SK-N-MC (cell line): ENCODE data around the gene WNT7A.

Source experiments
- DNase-seq: peaks from one replicate; pipeline ENCODE4 v3.0.0-alpha.2; 2011; ENCODE audit warnings: low read depth, low spot score
- H3K27ac ChIP-seq: fragments of 200-600 bp; sonication (generic); 2 replicates; pipeline ENCODE4 v1.5.1; 2016; ENCODE audit warnings: mixed run types
- H3K36me3 ChIP-seq: fragments of 200-600 bp; sonication (generic); 2 replicates; pipeline ENCODE4 v1.6.1; 2017; ENCODE audit warnings: antibody characterized with exemption, low read length, mixed read lengths; ENCODE audit not compliant: insufficient read depth
- H3K4me3 ChIP-seq: fragments of 200-600 bp; sonication (generic); 2 replicates; pipeline ENCODE4 v1.5.1; 2016
- H3K9ac ChIP-seq: fragments of 200-600 bp; sonication (generic); 2 replicates; pipeline ENCODE4 v1.8.0; 2017; ENCODE audit warnings: mixed run types, mixed read lengths; ENCODE audit not compliant: insufficient read length
- H3K9me3 ChIP-seq: fragments of 200-600 bp; sonication (generic); 2 replicates; pipeline ENCODE4 v1.6.1; 2017; ENCODE audit warnings: low read depth, mild to moderate bottlenecking, antibody characterized with exemption, low read length, moderate library complexity, mixed read lengths
- EZH2 ChIP-seq: fragments of 200-600 bp; sonication (generic); IDR thresholded peaks from one replicate; pipeline ENCODE4 v1.6.1; 2017; ENCODE audit warnings: antibody characterized with exemption
- FOXP2 ChIP-seq: optimal IDR thresholded peaks from 2 replicates; pipeline ENCODE3; 2011; ENCODE audit warnings: mild to moderate bottlenecking, moderate library complexity; ENCODE audit not compliant: insufficient read depth; ENCODE audit errors: extremely low read length, control extremely low read depth
- POLR2AphosphoS5 ChIP-seq: IDR thresholded peaks from 2 replicates; pipeline ENCODE4 v1.6.1; 2012; ENCODE audit warnings: mild to moderate bottlenecking, low read depth, low read length, borderline replicate concordance

Gene WNT7A

GRCh38 chr3:13833506-13834257, 46.2 kb downstream of the WNT7A start:
- Histone ChIP-seq H3K9me3 (no peaks in the 10 kb centered on the region), H3K9ac (no peak overlapping the region), H3K27ac (no peak overlapping the region), H3K36me3 (no peaks in the 10 kb centered on the region), H3K4me3 (no peak overlapping the region)
- TF ChIP-seq FOXP2 (no peak), POLR2AphosphoS5 (no peak), EZH2 (no peak)
- no peak for DNase-seq

DNA sequence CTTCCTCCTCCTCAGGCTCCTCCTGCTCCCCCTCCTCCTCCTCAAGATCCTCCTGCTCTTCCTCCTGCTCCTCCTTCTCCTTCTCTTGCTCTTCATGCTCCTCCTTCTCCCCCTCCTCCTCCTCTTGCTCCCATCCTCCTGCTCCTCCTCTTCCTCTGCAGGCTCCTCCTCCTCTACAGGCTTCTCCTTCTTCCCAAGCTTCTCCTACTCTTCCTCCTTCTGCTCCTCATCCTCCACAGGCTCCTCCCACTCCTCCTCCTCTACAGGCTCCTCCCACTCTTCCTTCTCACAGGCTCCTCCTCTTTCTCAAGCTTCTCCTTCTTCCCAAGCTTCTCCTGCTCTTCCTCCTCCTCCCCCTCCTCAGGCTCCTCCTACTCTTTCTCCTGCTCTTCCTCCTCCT, 47.7 kb downstream of the WNT7A start:
- H3K4me3 ChIP-seq = no peak overlapping the region
- H3K27ac ChIP-seq = no peak overlapping the region
- H3K9me3 ChIP-seq = no peaks in the 10 kb centered on the region
- H3K9ac ChIP-seq = no peak overlapping the region
- no peak for TF ChIP-seq POLR2AphosphoS5
- no peak for TF ChIP-seq FOXP2
- no peak for DNase-seq
- no peaks in the 10 kb centered on the region for H3K36me3 ChIP-seq

DNA sequence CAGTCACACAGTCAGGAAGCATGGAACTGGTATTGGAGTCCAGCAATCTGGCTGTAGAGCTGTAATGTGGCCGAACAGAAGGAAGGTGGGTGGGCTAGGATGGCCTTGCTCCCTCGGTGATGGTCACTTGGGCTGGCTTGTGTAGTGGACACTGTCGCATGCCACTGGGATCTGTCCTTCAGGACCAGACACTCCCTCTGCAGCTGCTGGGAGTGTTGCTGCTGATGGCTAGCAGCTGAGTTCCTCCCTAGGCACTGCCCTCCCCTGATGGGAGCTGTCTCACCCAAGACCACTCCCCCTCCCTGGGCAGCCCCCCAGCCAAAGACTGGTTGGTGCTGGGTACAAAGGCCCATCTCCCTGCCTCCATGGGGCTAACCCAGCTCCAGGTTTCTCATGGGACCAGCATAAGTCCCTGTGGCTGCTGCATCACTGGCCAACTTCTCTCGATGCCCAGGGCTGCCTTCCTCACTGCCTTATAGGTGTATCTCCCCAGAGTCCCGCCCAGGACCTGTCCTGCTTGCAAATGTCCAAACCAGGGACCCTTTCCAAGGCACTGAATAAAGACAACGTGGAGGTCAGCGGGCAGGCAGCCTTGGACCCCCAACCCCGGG, 48.4 kb downstream of the WNT7A start:
- Histone ChIP-seq H3K27ac (no peak overlapping the region), H3K4me3 (no peak overlapping the region), H3K9me3 (no peaks in the 10 kb centered on the region), H3K36me3 (no peaks in the 10 kb centered on the region), H3K9ac (no peak overlapping the region)
- TF ChIP-seq POLR2AphosphoS5 (no peak), EZH2 (no peak)
- no peak for DNase-seq

GRCh38 chr3:13829311-13829710, 50.6 kb downstream of the WNT7A start:
- no peak for DNase-seq
- Histone ChIP-seq H3K4me3 (no peak overlapping the region), H3K9ac (no peak overlapping the region), H3K9me3 (no peaks in the 10 kb centered on the region), H3K27ac (no peak overlapping the region), H3K36me3 (no peaks in the 10 kb centered on the region)
- TF ChIP-seq FOXP2 (no peak), POLR2AphosphoS5 (no peak), EZH2 (no peak)

DNA sequence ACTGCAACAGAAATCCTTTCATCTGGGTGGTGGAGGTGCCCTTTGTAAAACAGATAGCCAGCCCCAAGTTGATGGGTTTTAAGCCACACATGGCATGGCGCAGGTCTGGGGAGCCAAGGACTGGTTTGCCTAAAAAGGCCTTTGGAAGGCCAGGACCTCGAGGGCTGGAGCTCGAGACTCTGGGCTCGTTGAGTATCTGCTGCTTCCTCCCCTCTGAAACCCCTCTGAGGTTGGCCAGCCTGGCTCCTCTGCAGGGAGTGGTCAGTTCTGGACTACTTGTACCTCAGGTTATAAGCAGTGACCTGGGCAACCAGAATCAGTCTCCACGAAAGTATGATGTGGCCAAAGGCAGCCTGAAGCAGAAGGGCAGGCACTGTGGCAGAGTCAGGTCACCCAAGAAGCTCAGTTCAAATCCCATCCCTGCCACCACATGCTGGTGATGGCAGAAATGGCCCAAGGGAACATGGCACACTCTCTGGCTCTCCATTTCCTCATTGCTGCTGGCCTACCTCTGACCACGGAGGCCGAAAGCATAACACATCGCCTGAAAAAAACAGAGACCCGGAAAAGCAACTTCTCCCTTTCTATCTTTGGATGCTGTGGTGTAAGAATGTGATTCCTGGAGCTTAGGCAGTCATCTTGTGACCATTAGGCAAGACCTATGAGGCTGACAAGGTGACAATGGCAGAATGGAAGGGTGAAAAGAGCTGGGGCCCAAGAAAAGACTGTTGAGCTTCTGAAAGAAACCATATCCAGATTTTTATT, 51.2 kb downstream of the WNT7A start:
- Histone ChIP-seq H3K9ac (no peak overlapping the region), H3K9me3 (no peaks in the 10 kb centered on the region), H3K4me3 (no peak overlapping the region), H3K36me3 (no peaks in the 10 kb centered on the region), H3K27ac (no peak overlapping the region)
- TF ChIP-seq POLR2AphosphoS5 (no peak), EZH2 (no peak), FOXP2 (no peak)
- no peak for DNase-seq

DNA sequence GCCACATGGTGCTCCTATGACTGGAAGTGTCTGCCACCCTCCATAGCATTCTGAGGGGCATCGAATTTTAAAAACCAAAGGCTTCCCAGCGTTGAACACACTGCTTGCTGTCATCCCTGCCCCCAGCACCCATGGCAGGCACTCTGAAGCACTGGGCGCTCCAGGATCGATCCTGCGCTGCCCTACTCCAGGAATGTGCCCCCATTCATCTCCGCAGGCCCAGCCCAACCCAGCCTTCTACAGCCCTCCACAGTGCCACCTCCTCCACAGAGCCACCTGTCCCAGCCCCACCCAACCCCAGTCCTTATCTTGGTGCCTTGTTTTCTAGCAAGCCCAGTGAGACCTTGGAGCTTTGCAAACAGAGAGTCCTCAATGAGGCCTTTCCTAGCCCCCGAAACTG, 52.2 kb downstream of the WNT7A start:
- no peak for TF ChIP-seq EZH2
- TF ChIP-seq FOXP2 = no peak
- TF ChIP-seq POLR2AphosphoS5 = no peak
- DNase-seq = no peak
- H3K4me3 ChIP-seq = no peak overlapping the region
- no peak overlapping the region for H3K27ac ChIP-seq
- H3K9ac ChIP-seq = no peak overlapping the region
- no peaks in the 10 kb centered on the region for H3K36me3 ChIP-seq
- H3K9me3 ChIP-seq = no peaks in the 10 kb centered on the region

DNA sequence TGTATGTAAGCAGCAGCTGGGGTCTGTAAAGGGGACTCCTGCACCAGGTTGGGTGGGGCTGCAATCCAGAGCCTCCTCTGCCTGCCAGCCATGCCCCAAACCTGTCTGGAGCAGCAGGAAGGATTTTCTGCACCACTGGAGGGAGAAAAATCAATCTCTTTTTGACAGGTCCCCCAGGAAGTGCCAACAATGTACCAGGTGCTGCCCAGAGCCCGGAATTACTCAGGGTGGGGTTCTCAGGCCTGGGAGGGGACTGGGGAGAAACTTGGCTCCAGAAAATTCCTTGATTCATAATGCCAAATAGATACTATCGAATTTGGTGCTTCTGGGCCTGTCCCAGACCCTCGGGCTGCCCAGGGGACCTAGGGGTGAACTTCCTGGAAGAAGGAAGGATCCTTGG, 52.6 kb downstream of the WNT7A start:
- Histone ChIP-seq H3K27ac (no peak overlapping the region), H3K36me3 (no peaks in the 10 kb centered on the region), H3K9ac (no peak overlapping the region), H3K9me3 (no peaks in the 10 kb centered on the region), H3K4me3 (no peak overlapping the region)
- TF ChIP-seq FOXP2 (no peak), POLR2AphosphoS5 (no peak), EZH2 (no peak)
- no peak for DNase-seq

- no peak overlapping the region for H3K4me3 ChIP-seq
- DNase-seq = no peak
- TF ChIP-seq POLR2AphosphoS5 = no peak
- no peak for TF ChIP-seq FOXP2
- TF ChIP-seq EZH2 = no peak
- H3K27ac ChIP-seq = no peak overlapping the region
- H3K9ac ChIP-seq = no peak overlapping the region
- no peaks in the 10 kb centered on the region for H3K36me3 ChIP-seq
- no peaks in the 10 kb centered on the region for H3K9me3 ChIP-seq
These were observed 53.2 kb downstream of the WNT7A start for GRCh38 chr3:13826672-13827071.

DNA sequence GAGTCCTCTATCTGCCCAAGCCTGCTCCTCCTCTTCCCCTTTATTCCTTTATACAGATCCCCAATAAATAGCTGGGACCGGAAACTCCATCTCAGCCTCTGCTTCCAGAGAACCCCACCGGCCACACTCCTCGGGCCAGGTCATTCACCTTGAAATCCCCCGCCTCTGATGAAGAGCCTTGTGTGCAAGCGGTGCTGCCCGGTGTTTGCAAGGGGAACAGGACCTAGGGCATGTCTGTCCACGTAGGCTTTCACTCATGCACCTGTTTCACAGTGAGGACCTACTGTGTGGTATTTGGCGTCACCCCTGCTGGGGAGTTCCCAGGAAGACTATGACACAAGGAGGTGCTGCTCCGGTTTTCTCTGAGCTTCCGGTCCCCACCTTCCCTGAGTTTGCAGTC, 54.0 kb downstream of the WNT7A start:
- no peaks in the 10 kb centered on the region for H3K36me3 ChIP-seq
- no peak for TF ChIP-seq FOXP2
- no peak for TF ChIP-seq EZH2
- no peak for TF ChIP-seq POLR2AphosphoS5
- H3K9ac ChIP-seq = no peak overlapping the region
- DNase-seq = no peak
- no peak overlapping the region for H3K27ac ChIP-seq
- H3K4me3 ChIP-seq = no peak overlapping the region
- no peaks in the 10 kb centered on the region for H3K9me3 ChIP-seq
